Ovary (tissue), 3 donors: Measurements from ENCODE around the gene THBS1.

Experiments used
- CTCF ChIP-seq, 3 donors: fragments of 450-650 bp in 2 of 3; fragments of 200-600 bp in 1 of 3; IDR thresholded peaks; one replicate each; pipeline versions ENCODE4 v1.5.1 to v1.8.0; 2016 to 2022; ENCODE audit warnings: antibody characterized with exemption in 3 of 3, mild to moderate bottlenecking in 1 of 3
- POLR2A ChIP-seq: fragments of 450-650 bp; IDR thresholded peaks from one replicate; pipeline ENCODE4 v1.6.1; 2017; ENCODE audit warnings: antibody characterized with exemption, mild to moderate bottlenecking, moderate library complexity
- donor health status: DM: no; HTN: no; CAD: no.

- TF ChIP-seq CTCF (IDR thresholded peaks at IDR 0.05) (no peak), POLR2A (no peak)
Observed at GRCh38 chr15:39627451-39628143, 46.7 kb downstream of the THBS1 start.
